ENCODE measurements around the gene MYOF. TPM values are rescaled to one million over a fixed set of nuclear protein-coding genes. Genes with fewer than 3 reads are reported as not detected.

The MYOF gene
- total and polyA plus RNA-seq, 10 of the 15 experiments (the other 5 are each of a cell fraction or from before 2014, with no cell fraction given), result 0.02 to 0.59 (median 0.17) TPM

GRCh38 chr10:93493162-93493561, 11.0 kb upstream of the MYOF start (continued):
- TF ChIP-seq ZBTB33 (IDR thresholded peaks at IDR 0.05) (no peak), ZNF274 (IDR thresholded peaks at IDR 0.05; ENCODE audit: insufficient read depth, insufficient read length) (no peak), STAT3 (IDR thresholded peaks at IDR 0.05; ENCODE audit: low read depth, low read length) (no peak)

- H3K4me1 ChIP-seq (ENCODE audit: control insufficient read depth, insufficient read depth, low read length), result peaks cover 4% of the 10 kb centered on the region
- ATAC-seq (no peak), FAIRE-seq (no peak), DNase-seq (ENCODE audit: low read depth, low spot score) (no peak)
- H3K79me2 ChIP-seq (ENCODE audit: control insufficient read depth, insufficient read depth, low read length), result peaks cover 1% of the 10 kb centered on the region
- in situ Hi-C loops (cut with MboI) (no loop called here), intact Hi-C loops (cut with micrococcal nuclease; ENCODE audit: unreplicated experiment) (no loop called here)
- no peak overlapping the region for H3K9ac ChIP-seq (ENCODE audit: control insufficient read depth, insufficient read depth, low read length)
- SMC1A ChIA-PET (ENCODE audit: uncharacterized antibody, unreplicated experiment), result interaction anchor here (0.8 to 7.7 kb wide), 3 partner anchors 14 to 115 kb away, joined by 3 to 42 read pairs (median 3); no protein-coding TSS in a partner anchor
- TF ChIP-seq IKZF1 (conservative IDR thresholded peaks at IDR 0.05) (no peak), BACH1 (IDR thresholded peaks at IDR 0.05; ENCODE audit: borderline replicate concordance) (no peak), NFIC (IDR thresholded peaks at IDR 0.05; ENCODE audit: low read depth, low read length) (no peak), CREB1 (IDR thresholded peaks at IDR 0.05; ENCODE audit: low read depth) (no peak), BRCA1 (IDR thresholded peaks at IDR 0.05; ENCODE audit: low read depth, low read length) (no peak), RB1 (IDR thresholded peaks at IDR 0.05; ENCODE audit: borderline replicate concordance) (no peak), ZNF384 (IDR thresholded peaks at IDR 0.05; ENCODE audit: borderline replicate concordance, low read depth, low read length) (no peak), JUNB (IDR thresholded peaks at IDR 0.05) (no peak), MAX (IDR thresholded peaks at IDR 0.05; ENCODE audit: low read depth, low read length) (no peak)
- TF ChIP-seq, protein P1, sequence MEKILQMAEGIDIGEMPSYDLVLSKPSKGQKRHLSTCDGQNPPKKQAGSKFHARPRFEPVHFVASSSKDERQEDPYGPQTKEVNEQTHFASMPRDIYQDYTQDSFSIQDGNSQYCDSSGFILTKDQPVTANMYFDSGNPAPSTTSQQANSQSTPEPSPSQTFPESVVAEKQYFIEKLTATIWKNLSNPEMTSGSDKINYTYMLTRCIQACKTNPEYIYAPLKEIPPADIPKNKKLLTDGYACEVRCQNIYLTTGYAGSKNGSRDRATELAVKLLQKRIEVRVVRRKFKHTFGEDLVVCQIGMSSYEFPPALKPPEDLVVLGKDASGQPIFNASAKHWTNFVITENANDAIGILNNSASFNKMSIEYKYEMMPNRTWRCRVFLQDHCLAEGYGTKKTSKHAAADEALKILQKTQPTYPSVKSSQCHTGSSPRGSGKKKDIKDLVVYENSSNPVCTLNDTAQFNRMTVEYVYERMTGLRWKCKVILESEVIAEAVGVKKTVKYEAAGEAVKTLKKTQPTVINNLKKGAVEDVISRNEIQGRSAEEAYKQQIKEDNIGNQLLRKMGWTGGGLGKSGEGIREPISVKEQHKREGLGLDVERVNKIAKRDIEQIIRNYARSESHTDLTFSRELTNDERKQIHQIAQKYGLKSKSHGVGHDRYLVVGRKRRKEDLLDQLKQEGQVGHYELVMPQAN (conservative IDR thresholded peaks at IDR 0.05), result no peak
- H3K9me3 ChIP-seq (replicated peaks; ENCODE audit: control insufficient read depth, insufficient read depth, low read length), result no peaks in the 10 kb centered on the region
- no peak overlapping the region for H3K4me2 ChIP-seq (ENCODE audit: control insufficient read depth, insufficient read depth)
- 31% methylated on average over 2 of the region's 2 CpGs for WGBS (ENCODE audit: insufficient coverage, insufficient replicate concordance, low lambda C conversion rate, missing lambda C conversion rate)
- H3K36me3 ChIP-seq (ENCODE audit: control insufficient read depth in 2 of 2, insufficient read depth in 2 of 2, low read length in 1 of 2), result no peaks in the 10 kb centered on the region
- POLR2A ChIA-PET, result no interaction called here
- no peak overlapping the region for H2AFZ ChIP-seq (ENCODE audit: control insufficient read depth, low read depth, low read length)
- no peak overlapping the region for H3K4me3 ChIP-seq
- no TSS peak for BruUV-seq (replicated peaks)
- no peaks in the 10 kb centered on the region for H4K20me1 ChIP-seq (ENCODE audit: control insufficient read depth, insufficient read depth)
- CTCF ChIA-PET, result interaction anchor here (0.9 to 4.5 kb wide), 7 partner anchors 9 to 134 kb away, joined by 3 to 32 read pairs (median 5); partner anchors contain the start of gene MYOF
- RAD21 ChIA-PET (ENCODE audit: unreplicated experiment), result interaction anchor here (0.9 to 1.1 kb wide), 2 partner anchors 9 to 111 kb away, joined by 3 to 4 read pairs; partner anchors contain the start of gene MYOF
- H3K27me3 ChIP-seq (replicated peaks in 1 of 2; ENCODE audit: control insufficient read depth in 2 of 2, insufficient read depth in 2 of 2, low read length in 1 of 2), result 0 out of 4 replicates have a peak, but pooled peaks cover 0 to 4% of the 10 kb centered on the region in 2 experiments
- H3K27ac ChIP-seq (ENCODE audit: control insufficient read depth, insufficient read depth), result no peak overlapping the region
Observed at GRCh38 chr10:93491602-93492121, 9.5 kb upstream of the MYOF start.

All from GM12878 (cell line).